GM12875 (cell line): ENCODE measurements around the gene TMED10.

Experiments
- H3K4me3 ChIP-seq: one replicate; pipeline ENCODE4 v1.5.1; 2011; ENCODE audit warnings: low read depth, low read length, control low read depth
- TF ChIP-seq, protein P1 (sequence below): IDR thresholded peaks from 2 replicates; pipeline ENCODE4 v1.5.1; 2011; ENCODE audit warnings: low read depth, mild to moderate bottlenecking, control low read depth, inconsistent platforms, low read length, moderate library complexity, borderline replicate concordance; ENCODE audit not compliant: insufficient read depth

Gene TMED10

DNA sequence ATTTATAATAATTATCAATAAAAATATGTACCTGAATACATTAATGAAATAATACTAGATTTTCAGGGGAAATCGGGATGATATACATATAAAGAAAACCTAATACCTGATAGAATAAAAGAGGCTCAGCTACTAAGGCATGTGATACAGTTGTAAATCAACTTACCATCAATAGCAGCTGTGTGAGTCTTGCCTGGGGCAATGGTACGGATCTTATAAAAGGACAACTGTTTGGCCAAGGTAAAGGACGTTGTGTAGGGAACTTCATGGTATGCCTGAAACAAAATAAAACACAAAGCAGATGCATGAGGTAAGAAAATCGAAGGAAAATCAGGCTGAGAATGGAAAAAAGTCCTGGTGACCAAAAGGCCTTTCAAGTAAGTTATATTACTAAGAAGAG is 74.9 kb downstream of the TMED10 start:
- H3K4me3 ChIP-seq: no peak overlapping the region
- TF ChIP-seq, protein P1, sequence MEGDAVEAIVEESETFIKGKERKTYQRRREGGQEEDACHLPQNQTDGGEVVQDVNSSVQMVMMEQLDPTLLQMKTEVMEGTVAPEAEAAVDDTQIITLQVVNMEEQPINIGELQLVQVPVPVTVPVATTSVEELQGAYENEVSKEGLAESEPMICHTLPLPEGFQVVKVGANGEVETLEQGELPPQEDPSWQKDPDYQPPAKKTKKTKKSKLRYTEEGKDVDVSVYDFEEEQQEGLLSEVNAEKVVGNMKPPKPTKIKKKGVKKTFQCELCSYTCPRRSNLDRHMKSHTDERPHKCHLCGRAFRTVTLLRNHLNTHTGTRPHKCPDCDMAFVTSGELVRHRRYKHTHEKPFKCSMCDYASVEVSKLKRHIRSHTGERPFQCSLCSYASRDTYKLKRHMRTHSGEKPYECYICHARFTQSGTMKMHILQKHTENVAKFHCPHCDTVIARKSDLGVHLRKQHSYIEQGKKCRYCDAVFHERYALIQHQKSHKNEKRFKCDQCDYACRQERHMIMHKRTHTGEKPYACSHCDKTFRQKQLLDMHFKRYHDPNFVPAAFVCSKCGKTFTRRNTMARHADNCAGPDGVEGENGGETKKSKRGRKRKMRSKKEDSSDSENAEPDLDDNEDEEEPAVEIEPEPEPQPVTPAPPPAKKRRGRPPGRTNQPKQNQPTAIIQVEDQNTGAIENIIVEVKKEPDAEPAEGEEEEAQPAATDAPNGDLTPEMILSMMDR: no peak

DNA sequence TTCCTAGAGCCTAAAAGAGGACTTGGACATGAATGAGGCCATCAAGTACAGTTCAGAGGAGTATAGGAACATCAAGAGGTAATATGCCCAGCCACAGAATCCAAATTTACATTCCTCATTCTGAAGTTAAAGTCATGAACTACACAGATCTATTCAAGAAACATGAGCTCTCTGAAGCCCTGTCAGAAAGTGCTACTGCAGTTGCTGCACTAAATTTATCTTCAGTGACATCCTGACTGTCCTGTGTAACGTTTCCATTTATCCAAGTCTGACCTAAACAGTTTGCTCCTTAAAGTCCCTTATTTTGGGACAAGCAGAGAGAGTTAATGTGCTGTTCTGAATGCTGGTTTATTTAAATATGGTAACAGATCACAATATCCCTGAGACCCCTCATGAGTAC is 77.7 kb downstream of the TMED10 start:
- H3K4me3 ChIP-seq: no peak overlapping the region
- TF ChIP-seq, protein P1: no peak

DNA sequence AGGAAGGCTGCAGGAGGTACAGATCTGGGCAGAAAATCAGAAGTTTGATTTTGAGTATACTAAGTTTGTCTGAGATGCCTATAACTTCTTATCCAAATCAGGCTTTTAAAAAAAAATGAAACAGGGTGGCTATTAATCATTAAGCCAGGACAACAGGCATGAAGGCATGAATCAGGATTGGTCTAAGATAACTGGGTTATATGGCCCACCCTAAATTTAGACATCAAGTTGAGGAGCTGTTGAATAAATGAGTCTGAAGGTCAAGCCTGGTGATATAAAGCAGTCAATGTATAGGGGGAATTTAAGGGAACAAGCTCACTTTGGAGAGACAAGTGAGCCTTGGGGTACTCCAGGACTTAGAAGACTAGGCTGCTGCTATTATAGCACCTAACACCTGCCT is 78.2 kb downstream of the TMED10 start:
- H3K4me3 ChIP-seq: no peak overlapping the region
- TF ChIP-seq, protein P1: no peak

DNA sequence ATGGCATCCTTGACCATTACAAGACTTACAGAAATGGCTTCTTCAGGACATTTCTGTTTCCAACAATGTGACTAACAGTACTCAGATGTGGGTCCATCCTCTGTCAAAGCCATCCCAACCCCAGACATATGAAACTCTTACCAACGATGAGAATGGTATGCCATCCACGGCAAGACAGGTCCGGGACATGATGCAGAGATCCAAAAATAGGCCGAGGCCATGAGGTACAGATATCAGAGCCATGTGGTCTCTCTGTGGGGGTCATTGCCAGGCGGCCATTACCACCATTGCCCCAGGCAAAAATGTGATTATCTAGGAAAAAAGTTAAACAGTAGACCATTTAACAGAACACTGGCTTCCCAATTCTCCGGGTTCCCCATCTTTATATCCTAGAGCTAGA is 79.5 kb downstream of the TMED10 start:
- no peak overlapping the region for H3K4me3 ChIP-seq
- TF ChIP-seq, protein P1: no peak

DNA sequence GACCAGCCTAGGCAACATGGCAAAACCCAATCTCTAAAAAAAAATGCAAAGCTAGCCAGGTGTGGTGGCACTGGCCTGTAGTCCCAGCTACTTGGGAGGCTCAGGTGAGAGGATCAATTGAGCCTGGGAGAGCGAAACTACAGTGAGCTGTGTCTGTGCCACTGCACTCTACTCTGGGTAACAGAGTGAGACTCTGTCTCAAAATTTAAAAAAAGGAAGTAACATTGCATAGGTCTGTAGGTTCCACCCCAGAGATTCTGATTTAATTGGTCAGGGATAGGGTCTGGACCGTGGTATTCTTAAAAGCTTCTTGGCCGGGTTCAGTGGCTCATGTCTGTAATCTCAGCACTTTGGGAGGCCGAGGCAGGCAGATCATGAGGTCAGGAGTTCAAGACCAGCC is 80.7 kb downstream of the TMED10 start:
- H3K4me3 ChIP-seq: no peak overlapping the region
- TF ChIP-seq, protein P1: no peak

DNA sequence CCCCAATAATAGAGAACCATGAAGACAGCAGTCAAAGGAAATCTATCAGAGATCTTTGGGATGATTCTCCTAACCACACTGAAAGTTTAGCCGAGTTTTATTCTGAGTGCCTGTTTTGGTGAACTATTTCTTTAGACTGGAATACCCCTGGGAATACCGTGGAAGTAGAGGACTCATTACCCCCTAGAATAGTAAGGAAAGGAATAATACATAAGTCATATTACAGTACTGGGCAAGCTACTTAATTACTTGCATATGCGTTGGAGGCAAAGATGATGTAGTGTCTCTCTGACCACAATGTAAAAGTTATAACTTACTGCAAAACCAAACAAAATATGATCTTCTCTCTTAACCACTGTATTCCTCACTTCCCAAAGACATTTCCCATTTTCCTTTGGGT is 81.5 kb downstream of the TMED10 start:
- TF ChIP-seq, protein P1: no peak

DNA sequence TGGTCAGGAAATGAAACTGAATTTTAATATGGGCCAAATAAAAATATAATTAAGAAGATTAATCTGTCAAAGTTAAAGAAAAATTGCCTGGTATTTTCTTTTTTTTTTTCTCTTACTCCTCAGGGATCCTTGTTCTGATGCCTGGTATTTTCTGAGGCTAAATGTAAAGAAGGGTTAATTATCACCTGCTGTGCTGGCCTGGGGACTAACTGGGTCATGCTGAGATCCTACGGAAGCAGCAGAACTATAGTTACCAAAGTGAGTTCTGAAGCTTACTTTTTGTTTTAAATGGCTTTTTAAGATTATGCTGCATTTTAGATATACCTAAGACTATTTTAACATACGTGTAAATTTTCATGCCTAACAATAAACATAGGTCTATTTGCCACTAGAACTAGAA is 83.7 kb downstream of the TMED10 start:
- TF ChIP-seq, protein P1: no peak
- H3K4me3 ChIP-seq: no peak overlapping the region

More for the DNA sequence above, 81.5 kb downstream of the TMED10 start:
- H3K4me3 ChIP-seq: no peak overlapping the region
